GM04503 (cell line): ENCODE results near the gene PFKFB3.

Experiments used
- DNase-seq: peaks from one replicate; pipeline ENCODE4 v3.0.0-alpha.2; 2012; ENCODE audit warnings: low read depth

PFKFB3 gene

GRCh38 chr10:6220418-6221191 lies 17.9 kb downstream of the PFKFB3 start:
- DNase-seq = no peak

GRCh38 chr10:6221192-6221940 lies 18.6 kb downstream of the PFKFB3 start:
- DNase-seq = no peak

- no peak for DNase-seq
Measured at GRCh38 chr10:6221971-6222751, 19.4 kb downstream of the PFKFB3 start.

- no peak for DNase-seq
Measured at GRCh38 chr10:6222755-6223154, 20.0 kb downstream of the PFKFB3 start.

GRCh38 chr10:6223981-6224380 lies 21.2 kb downstream of the PFKFB3 start:
- DNase-seq = no peak

GRCh38 chr10:6224781-6225180 lies 22.0 kb downstream of the PFKFB3 start:
- no peak for DNase-seq

GRCh38 chr10:6225263-6225814 lies 22.6 kb downstream of the PFKFB3 start:
- no peak for DNase-seq

GRCh38 chr10:6226216-6226615 lies 23.5 kb downstream of the PFKFB3 start:
- DNase-seq = no peak

- DNase-seq = no peak
Measured at GRCh38 chr10:6227346-6227745, 24.6 kb downstream of the PFKFB3 start.

- DNase-seq = no peak
Measured at GRCh38 chr10:6228010-6228511, 25.3 kb downstream of the PFKFB3 start.

GRCh38 chr10:6228647-6229046 lies 25.9 kb downstream of the PFKFB3 start:
- no peak for DNase-seq

GRCh38 chr10:6229290-6229689 lies 26.6 kb downstream of the PFKFB3 start:
- no peak for DNase-seq

- DNase-seq = no peak
Measured at GRCh38 chr10:6229746-6230145, 27.0 kb downstream of the PFKFB3 start.

- no peak for DNase-seq
Measured at GRCh38 chr10:6230315-6230714, 27.6 kb downstream of the PFKFB3 start.

- no peak for DNase-seq
Measured at GRCh38 chr10:6231146-6231545, 28.4 kb downstream of the PFKFB3 start.

- no peak for DNase-seq
Measured at GRCh38 chr10:6231730-6232129, 29.0 kb downstream of the PFKFB3 start.

- no peak for DNase-seq
Measured at GRCh38 chr10:6232225-6232807, 29.6 kb downstream of the PFKFB3 start.

- no peak for DNase-seq
Measured at GRCh38 chr10:6232846-6233724, 30.4 kb downstream of the PFKFB3 start.

GRCh38 chr10:6233725-6234277 lies 31.1 kb downstream of the PFKFB3 start:
- DNase-seq = no peak

GRCh38 chr10:6234371-6234770 lies 31.6 kb downstream of the PFKFB3 start:
- DNase-seq = no peak
